HG02852 (cell line): ENCODE data around the gene ZNF606.

Source experiments
- ATAC-seq: cut with Tn5 transposase; IDR thresholded peaks from one replicate; pipeline ENCODE4 v1.9.1; 2021; ENCODE audit warnings: mild to moderate bottlenecking, moderate library complexity; ENCODE audit not compliant: unreplicated experiment

Gene ZNF606

GRCh38 chr19:58002384-58003173, at the start of gene ZNF606:
Gene ZNF606 (minus strand): TSS chr19:58002820. CDS start chr19:58001319, 1,501 bp downstream.
- ATAC-seq, result peak; percentile 88

- ATAC-seq, result no peak
These were observed 49.6 kb upstream of the ZNF606 start for GRCh38 chr19:58052256-58052655.

DNA sequence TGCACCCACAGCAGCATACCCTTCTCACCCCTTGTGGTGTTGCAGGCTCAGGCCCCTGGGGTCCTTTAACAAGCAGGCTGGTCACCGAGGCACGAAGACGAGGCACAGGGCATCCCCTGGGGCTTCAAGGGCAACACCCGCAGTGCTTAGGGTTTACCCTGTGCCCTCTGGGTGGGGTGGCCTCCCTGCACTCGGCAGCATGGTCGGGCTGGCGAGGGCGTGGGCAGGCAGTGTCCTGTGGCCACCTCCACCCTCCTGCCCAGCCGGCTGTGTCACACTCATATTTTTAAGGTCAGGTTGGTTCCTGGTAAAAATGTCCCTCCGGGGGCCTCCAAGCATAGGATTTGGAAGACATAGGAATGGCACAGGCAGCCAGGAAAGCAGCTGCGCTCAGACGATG, 45.1 kb upstream of the ZNF606 start:
- ATAC-seq, result no peak

GRCh38 chr19:58046856-58047255, 44.2 kb upstream of the ZNF606 start:
- no peak for ATAC-seq

- ATAC-seq, result no peak
These were observed 42.9 kb upstream of the ZNF606 start for GRCh38 chr19:58045411-58046050.

GRCh38 chr19:58044886-58045285, 42.3 kb upstream of the ZNF606 start:
- ATAC-seq, result no peak

GRCh38 chr19:58044391-58044790, 41.8 kb upstream of the ZNF606 start:
- no peak for ATAC-seq

DNA sequence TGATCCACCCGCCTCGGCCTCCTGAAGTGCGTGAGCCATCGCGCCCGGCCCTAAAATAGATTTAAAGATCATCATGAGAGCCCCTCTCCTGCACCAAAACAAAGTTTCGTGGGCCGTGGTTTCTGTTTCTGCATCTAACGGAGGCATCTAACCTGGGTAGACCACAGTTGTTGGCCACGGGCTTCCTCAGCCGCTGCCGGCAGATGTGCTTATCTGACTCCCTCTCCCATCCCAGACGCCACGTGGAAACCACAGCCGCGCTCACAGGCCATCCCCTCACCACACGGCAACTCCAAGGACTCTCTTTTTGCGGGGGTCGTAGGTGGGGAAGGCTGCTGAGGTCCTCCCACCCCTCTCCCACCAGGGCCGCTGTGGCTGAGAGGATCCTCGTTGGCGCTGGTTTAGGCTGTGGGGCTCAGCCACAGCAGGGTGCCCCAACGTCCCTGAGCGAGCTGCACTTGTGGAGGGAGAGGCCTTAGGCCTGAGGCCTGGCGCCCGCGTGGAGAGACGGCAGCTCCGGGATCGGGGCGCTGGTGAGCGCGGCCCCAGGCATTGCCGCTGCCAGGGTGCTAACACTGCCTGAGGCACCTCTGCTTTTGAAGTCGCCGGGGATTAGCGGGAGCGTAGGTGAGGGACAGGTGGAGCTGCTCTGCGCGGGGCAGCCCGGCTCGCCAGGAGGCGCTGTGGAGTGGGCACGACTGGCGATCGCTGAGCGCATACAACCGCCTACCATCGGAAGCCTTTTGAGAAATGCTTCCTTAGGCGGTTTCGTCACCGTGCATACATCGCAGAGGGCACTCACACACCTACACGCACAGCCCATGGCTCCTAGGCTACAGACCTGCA, 40.1 kb upstream of the ZNF606 start:
- no peak for ATAC-seq

DNA sequence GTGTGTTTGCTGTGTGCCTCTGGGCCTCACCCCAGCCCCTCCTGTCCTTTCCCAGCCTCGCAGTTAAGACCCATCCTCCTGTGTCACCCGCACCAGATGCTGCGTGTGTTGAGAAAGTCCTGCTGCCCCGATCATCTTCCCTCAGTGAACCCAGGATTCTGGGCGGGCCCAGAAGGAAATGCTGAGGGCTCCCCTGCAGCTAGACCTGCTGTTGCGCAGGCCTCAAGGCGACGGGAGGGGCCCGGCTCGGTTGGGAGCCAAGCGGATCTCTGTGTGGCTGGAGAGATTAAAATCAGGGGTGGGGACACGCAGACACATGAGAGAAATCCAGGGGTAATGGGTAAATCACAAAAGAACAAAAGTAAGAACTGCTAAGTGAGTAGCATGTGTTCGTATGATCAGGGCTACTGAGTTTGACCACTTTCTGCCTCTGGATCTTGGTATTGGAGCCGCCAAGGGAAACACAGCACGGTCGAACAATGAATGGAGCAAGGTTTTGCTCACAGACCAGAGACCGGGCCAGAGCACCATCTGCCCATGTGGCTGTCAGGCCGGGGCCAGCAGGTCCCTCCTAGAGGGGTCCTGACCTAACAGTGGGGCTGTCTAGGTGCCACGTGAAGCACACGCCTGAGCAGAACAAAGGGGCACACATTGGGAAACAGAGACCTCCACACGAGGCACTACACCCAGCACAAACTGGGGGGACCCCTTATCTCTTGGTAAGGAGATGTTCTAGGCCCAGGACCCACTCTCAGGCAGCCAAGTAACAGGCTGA, 38.3 kb upstream of the ZNF606 start:
- no peak for ATAC-seq

DNA sequence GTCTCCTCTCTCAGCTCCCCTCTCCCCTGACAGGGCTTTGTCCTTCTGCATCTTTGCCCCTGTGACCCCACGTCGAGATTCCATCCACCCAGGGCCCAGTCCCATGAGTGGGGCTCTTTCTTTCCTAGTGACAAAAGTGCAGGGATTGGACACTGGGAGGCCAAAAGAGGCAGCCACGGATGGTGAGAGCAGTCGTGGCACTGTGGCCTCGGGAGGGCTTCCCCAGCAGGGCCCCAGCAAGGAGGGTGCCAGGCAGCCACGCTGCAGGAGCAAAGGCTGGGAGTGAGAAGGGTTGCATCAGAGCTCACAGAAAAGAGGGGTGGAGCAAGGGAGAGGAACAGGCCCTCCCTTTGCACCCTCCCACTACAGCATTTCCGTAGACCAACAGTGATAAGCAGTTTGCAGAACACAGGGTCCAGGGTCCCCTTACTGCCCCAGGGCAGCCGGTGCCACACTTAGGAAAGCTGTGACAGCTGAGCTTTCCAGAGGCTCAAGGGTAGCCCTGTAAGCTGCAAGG, 36.1 kb upstream of the ZNF606 start:
- ATAC-seq, result no peak

GRCh38 chr19:58037927-58038687, 35.5 kb upstream of the ZNF606 start:
- ATAC-seq, result no peak

GRCh38 chr19:58035863-58036262, 33.2 kb upstream of the ZNF606 start:
- no peak for ATAC-seq

- no peak for ATAC-seq
These were observed 31.8 kb upstream of the ZNF606 start for GRCh38 chr19:58034477-58034793.

- ATAC-seq, result no peak
These were observed 31.3 kb upstream of the ZNF606 start, which contains the start of gene ZSCAN1 for GRCh38 chr19:58033741-58034476. Gene ZSCAN1 (plus strand): TSS chr19:58034025. CDS start chr19:58037837, 3,812 bp downstream.

GRCh38 chr19:58024661-58025060, 22.0 kb upstream of the ZNF606 start:
- no peak for ATAC-seq

DNA sequence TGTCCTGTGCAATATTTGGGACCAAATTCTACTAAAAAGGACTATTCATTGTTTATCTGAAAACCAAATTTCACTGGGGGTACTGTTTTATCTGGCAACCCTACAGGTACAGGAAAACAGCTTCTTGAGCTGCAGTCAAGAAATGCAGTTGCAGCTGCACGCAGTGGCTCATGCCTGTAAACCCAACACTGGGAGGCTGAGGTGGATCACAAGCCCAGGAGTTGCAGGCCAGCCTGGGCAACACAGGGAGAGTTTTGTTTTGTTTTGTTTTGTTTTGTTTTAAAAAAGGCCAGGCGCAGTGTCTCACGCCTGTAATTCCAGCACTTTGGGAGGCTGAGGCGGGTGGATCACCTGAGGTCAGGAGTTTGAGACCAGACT, 19.7 kb upstream of the ZNF606 start:
- no peak for ATAC-seq

DNA sequence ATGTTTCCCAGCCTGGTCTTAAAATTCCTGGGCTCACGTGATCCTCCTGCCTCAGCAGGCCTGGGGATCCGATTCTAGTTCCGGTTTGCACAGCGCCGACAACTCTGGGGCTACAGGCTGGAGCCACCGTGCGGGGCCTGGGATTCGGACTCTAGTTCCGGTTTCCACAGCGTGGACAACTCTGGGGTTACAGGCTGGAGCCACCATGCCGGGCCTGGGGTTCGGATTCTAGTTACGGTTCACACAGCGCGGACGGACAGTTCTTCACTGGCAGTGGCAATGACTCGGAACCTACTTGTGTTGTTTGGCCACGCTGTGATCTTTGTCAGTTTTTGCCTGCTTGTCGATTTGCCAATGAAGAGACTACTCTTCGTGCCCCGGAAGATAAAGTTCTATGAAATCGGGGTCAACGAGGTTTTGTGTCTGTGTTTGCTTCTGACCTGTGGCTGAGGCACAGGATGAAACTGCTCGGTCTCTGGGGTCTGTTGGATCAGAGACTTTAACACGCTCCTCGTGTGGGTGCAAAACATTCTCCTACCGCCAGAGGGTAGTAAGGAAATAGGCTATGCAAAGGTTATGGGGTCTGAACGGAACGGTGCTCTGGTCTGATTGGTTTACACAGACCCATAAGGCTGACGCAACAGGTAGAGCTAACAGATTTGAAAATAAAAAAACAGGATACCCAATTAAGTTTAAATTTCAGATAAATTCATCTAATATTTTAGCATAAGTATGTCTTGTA, 19.1 kb upstream of the ZNF606 start:
- no peak for ATAC-seq

GRCh38 chr19:58020129-58020528, 17.5 kb upstream of the ZNF606 start:
- no peak for ATAC-seq

DNA sequence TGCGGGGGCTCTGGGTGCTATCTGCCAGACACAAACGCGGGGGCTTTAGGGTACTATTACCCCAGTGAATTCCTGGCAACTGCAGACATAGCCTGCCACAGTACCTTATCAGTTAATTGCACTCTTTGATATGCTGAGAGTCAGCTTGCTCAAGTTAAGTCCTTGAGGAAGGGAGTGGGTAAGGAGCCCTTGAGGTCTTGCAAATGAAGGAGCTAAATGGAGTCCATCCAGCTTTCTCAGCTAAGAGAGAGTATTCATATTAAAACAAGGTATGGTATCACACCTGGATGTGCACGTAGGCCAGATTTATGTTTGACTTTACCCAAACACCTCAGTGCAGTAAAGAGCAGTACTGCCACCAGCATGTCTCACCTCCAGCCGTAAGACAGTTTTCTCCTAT, 11.5 kb upstream of the ZNF606 start:
- no peak for ATAC-seq
